GM18867 (cell line): ENCODE results near the gene NBPF1.
"Not testable (repeated sequence)": the region's sequence is repeated elsewhere in the genome, so short reads cannot be mapped to it uniquely, and the experiment has no call there.

Source experiments
- ATAC-seq: cut with Tn5 transposase; IDR thresholded peaks from one replicate; pipeline ENCODE4 v1.9.1; 2021; ENCODE audit warnings: mild to moderate bottlenecking, moderate library complexity; ENCODE audit not compliant: unreplicated experiment

The NBPF1 gene

GRCh38 chr1:16642025-16642966 lies 28.9 kb upstream of the NBPF1 start:
- not testable (repeated sequence) for ATAC-seq

- ATAC-seq, result not testable (repeated sequence)
Measured at GRCh38 chr1:16641159-16641975, 28.0 kb upstream of the NBPF1 start.

- not testable (repeated sequence) for ATAC-seq
Measured at GRCh38 chr1:16639091-16640031, 26.0 kb upstream of the NBPF1 start.

- not testable (repeated sequence) for ATAC-seq
Measured at GRCh38 chr1:16637941-16638778, 24.8 kb upstream of the NBPF1 start.

- ATAC-seq, result not testable (repeated sequence)
Measured at GRCh38 chr1:16636551-16637195, 23.3 kb upstream of the NBPF1 start.

GRCh38 chr1:16635959-16636358 lies 22.6 kb upstream of the NBPF1 start:
- ATAC-seq, result not testable (repeated sequence)

GRCh38 chr1:16633540-16634282 lies 20.3 kb upstream of the NBPF1 start:
- not testable (repeated sequence) for ATAC-seq

- ATAC-seq, result not testable (repeated sequence)
Measured at GRCh38 chr1:16632044-16632850, 18.9 kb upstream of the NBPF1 start.

- no peak for ATAC-seq
Measured at GRCh38 chr1:16631248-16632043, 18.1 kb upstream of the NBPF1 start.

- ATAC-seq, result no peak
Measured at GRCh38 chr1:16630661-16631247, 17.4 kb upstream of the NBPF1 start.

GRCh38 chr1:16629916-16630530 lies 16.7 kb upstream of the NBPF1 start:
- not testable (repeated sequence) for ATAC-seq

GRCh38 chr1:16628361-16629111 lies 15.2 kb upstream of the NBPF1 start:
- ATAC-seq, result no peak

- ATAC-seq, result not testable (repeated sequence)
Measured at GRCh38 chr1:16626409-16626983, 13.1 kb upstream of the NBPF1 start.

- no peak for ATAC-seq
Measured at GRCh38 chr1:16625497-16626408, 12.4 kb upstream of the NBPF1 start.
